GM19395 (cell line): ENCODE measurements around the gene SPDYE3.
"Not testable (repeated sequence)": the region's sequence is repeated elsewhere in the genome, so short reads cannot be mapped to it uniquely, and the experiment has no call there.

Source experiments
- ATAC-seq: cut with Tn5 transposase; IDR thresholded peaks from one replicate; pipeline ENCODE4 v1.9.1; 2021; ENCODE audit warnings: mild to moderate bottlenecking, moderate library complexity; ENCODE audit not compliant: unreplicated experiment

Gene SPDYE3

DNA sequence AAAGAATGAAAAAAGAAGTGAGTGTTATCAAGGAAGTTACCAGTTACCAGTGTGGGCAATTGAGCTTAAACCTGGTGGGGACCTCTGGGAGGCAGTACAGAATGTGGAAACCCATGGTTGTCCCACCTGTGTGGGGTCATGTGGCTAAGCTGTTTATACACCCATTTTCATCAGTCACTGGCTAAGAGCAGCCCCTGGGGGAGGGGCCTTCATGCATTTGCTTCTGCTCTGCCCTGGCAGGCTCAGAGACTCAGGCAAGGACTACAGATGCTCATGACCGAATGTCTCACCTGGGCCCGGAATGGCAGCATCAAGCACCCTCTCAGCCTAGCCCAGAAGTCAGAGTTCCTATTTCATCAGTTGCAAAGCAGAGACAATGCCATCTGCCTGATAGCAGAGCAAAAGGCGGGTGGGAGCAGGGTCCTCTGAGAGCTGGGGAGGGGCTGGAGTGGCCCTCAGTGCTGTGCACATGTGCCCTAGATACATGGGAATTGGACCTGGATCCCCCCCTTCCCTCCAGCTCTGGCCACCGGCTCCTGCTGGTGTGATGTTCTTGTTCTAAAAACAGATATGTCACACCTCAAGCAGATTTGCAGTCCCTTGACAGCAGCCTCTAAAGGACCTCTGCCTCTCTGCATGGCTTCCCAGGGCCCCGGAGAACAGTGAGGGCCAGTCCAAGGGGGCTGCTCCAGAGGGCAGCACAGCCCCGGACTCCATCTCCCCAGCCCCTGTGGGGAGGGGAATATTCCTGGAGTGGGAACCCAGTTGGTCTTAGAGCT is 20.1 kb upstream of the SPDYE3 start:
- ATAC-seq: not testable (repeated sequence)

DNA sequence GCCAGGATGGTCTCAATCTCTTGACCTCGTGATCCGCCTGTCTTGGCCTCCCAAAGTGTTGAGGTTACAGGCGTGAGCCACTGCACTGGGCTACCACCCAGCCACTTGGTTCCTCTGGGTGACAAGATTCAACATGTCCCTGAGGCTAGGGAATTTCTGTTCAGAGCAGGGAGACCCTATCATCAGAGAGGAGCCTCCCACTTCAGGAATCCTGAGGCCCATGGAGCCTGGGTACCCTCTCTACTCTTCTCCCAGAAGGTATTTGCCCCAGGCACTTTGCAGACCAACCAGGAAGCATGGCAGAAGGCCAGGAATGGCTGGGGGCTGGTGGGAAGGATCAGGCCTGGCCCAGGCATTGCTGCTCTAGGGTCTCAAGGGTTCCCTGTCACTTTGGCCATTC is 19.2 kb upstream of the SPDYE3 start:
- ATAC-seq: not testable (repeated sequence)

DNA sequence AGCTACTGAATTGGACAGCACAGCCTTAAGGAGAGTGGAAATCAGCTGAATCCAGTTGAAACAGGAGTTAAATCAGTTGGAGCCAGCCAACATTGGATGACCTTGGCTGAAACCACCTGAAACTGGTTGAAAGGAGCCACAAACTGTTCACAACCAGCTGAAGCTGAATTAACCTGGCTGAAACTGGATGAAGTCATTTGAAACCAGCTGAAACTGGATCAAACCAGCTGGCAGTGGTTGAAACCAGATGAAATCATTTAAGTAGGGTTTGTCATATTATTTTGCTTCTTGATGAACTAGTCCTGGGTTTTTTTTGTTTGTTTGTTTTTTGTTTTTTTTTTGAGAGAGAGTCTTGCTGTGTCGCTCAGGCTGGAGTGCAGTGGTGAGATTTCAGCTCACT is 15.3 kb upstream of the SPDYE3 start:
- ATAC-seq: not testable (repeated sequence)

DNA sequence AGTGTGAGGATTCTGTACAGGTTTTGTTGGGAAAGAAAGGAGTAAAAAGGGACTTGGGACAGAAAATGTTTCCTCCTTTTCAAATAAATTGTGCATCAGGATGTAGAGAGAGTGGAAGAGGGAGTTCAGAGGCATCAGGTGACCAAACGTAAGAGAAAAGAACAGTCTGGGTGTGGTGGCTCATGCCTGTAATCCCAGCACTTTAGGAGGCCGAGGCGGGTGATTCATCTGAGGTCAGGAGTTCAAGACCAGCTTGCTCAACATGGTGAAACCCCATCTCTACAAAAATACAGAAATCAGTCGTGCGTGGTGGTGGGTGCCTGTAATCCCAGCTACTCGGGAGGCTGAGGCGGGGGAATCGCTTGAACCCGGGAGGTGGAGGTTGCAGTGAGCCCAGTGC is 12.2 kb upstream of the SPDYE3 start:
- ATAC-seq: not testable (repeated sequence)

DNA sequence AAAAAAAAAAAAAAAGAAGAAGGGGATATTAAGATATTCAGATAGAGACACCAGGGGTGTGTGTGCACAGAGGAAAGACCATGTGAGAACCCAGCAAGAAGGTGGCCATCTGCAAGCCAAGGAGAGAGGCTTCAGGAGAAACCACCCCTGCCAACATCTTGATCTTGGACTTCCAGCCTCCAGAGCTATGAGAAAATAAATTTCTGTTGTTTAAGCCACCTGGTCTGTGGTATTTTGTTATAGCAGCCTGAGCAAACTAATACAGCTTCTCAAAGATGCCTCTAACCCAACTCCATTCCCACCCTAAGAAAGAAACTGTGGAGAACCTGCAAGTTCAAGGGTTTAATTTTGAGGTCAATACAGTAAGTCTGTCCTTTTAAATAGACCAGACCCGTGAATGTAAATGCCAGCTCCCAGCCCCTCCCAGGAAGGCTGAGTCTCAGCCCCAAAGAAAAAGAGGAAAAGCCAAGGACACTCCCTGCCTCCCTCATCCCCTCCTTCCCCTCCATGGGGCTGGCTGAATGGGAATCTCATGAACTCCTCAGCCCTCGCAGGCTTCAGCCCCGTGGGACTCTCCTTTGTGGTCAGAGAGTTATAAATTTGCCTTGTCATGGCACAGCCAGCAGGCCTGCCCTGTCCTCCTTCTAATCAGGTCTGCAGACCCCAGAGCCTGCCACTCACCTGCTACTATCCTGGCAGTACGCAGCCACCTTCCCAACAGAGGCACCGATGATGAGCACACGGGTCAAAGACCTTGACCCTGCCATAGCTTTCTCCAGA is 9.5 kb upstream of the SPDYE3 start:
- not testable (repeated sequence) for ATAC-seq

DNA sequence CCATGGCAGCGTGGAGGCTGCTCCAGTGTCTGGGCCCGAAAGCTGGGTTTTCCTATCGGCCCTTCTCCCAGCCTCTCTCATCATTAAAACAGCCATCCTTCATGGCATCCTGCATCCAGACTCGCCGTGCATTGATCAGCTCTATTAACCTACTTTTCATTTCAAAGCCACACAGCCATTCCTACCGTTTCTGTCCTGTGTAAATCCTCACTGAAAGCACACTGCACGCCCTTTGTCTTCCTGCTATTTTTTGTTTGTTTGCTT is 8.9 kb upstream of the SPDYE3 start:
- ATAC-seq: not testable (repeated sequence)

DNA sequence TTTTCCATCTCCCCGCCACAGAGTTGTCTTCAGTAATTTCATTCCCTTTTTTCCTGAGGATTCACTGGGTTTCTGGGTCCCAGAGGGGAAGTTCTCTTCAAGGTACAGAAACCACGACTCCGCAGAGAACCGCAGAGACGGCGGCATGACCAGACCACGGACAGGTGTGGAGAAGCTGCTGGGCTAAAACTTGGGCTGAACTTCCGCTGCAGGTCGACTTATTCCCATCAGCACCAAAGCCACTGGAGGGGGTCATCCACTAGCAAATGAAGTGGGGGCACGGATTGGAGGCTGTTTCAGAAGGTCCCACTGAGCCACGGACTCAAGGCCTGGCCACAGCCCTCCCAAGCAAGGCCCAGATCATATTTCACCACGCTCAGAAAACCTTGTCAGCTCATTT is 3.0 kb upstream of the SPDYE3 start:
- ATAC-seq: not testable (repeated sequence)

DNA sequence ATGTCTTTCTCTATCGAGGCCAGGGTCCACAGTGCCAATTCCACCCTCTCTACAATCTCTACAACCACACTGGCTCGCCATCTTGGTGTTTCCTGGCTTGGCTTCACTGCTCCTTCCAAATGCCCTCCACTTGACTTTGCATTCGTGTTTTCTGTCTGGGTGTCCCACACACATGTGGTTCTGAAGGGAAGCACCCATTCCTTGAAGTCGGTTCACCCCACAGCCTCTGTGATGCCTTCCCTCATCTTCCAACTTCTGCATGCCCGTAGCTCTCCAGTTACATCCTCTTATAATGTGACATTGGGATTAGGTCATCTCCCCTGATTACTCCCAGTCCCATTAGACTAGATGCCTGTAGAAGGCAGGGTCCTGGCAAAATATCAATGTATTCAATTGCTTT is 10.8 kb downstream of the SPDYE3 start:
- ATAC-seq: not testable (repeated sequence)

DNA sequence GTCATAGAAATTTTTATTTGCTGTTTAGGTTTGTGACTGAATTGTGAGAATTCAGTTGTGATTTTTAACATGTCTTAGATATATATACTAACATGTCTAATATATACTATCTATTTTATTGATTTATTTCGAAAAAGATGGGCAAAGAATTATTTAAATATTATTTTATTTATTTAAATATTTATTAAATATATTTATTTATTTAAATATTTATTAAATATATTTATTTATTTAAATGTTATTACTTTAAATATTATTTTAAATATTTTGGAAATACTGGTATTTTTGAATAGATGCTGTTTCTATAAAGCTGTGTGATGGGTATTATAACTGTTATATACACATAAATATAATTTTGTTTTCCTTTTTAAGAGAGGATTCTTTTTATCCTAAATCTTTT is 14.1 kb downstream of the SPDYE3 start:
- ATAC-seq: not testable (repeated sequence)

DNA sequence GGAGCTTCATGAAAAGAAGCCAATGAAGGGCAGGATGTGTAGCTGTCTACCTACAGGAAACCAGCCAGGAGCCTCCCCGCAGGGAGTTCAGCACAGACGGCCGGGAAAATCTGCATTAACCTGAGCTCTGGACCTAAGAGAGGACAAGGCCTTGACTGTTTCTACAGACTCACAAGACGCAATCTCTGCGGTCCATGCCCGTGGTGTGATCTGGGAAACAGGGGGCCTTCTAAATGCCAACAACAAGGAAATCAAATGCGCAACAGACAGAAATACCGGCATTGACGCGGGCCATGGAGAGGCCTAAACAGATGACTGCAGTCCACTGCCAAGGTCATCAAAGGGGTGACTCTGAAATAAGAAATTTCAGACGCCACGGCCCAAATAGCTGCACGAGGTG is 16.7 kb downstream of the SPDYE3 start:
- ATAC-seq: not testable (repeated sequence)

DNA sequence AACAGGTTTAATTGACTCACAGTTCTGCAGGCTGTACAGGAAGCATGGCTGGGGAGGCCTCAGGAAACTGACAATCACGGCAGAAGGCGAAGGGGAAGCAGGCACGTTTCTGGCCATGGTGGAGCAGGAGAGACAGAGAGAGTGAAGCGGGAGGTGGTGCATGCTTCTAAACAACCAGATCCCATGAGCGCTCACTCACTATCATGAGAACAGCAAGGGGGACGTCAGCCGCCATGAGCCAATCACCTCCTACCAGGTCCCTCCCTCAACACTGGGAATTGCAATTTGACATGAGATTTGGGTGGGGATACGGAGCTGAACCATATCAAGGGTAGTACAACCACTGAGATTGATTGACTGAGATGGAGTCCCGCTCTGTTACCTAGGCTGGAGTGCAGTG is 18.2 kb downstream of the SPDYE3 start:
- ATAC-seq: not testable (repeated sequence)

DNA sequence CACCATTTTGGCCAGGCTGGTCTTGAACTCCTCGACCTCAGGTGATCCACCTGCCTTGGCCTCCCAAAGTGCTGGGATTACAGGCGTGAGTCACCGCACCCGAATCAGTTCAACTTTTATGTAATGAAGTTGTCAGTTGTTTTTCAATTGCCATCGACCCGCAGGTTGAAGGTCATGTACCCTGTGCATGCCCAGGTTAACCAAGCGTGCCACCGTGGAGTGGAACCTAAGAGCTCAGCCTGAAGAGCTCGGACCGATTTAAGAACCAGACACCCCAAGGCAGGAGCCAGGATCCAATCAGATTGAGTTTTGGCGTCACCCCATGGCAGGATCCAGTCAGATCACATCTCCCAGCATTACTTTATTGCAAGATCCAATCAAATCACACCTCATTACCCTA is 19.4 kb downstream of the SPDYE3 start:
- ATAC-seq: not testable (repeated sequence)

DNA sequence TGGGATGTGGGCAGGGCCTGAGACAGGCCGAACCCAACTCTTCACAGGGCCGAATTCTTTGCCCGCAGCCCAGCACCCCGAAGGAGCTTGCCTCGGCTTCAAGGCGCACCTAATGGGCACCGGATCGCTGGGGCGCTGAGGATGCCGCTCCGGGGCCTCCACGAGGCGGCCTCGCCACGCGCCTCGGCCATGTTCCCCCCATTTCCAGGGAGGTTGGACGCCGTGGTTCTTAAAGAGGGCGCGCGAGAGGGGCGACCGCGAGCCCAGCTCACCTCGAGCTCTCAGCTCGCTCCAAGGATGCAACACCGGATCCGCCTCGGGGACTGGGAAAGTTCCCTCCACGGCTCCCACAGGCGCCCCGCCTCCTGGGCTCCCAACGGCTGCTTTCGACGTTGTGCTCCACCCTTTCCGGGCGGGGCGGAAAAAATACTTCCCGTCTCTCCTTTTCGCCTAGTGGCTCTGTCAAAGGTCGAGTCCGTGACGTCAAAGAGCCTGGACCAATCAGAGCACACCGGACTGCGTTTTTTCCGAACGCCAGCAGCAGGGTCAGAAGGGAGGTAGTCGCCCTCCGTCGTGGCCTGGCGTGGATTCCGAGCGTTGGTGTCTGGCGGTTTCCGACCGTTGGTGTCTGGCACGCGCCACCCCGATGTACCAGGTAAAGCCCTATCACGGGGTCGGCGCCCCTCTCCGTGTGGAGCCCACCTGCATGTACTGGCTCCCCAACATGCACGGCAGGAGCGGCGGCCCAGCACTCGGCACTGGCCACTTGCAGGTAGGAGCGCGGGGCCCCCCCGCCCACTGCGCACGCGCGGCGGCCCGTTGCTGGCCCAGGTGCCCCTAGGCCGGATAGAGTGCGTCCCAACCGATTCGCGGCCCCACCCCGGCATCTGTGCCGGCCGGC is 28.3 kb downstream of the SPDYE3 start:
- peak; percentile 96 for ATAC-seq

DNA sequence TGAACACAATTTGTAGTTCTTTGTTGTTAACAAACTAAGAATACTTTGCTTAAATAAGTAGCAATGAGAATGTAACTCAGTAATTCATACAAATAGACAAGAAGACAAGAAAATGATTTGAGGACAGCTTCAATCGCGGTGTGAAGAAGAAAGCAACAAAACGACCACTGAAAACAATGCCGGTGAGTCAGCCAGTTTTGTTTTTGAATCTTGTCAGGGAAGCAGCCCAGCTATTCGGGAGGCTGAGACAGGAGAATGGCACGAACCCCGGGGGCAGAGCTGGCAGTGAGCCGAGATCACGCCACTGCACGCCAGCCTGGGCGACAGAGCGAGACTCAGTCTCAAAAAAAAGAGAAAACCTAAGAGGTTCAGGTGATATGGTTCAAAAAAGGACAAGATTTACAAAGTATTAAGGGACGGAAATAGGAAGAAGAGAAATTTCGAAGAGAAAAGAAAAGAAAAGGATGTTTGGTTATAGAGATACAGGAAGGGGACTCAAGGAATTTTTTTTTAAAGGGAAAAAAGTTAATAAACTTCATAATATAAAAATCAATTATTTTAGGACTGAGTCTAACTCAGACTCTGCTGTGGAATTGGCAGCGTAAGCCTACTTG is 30.7 kb downstream of the SPDYE3 start:
- ATAC-seq: not testable (repeated sequence)

DNA sequence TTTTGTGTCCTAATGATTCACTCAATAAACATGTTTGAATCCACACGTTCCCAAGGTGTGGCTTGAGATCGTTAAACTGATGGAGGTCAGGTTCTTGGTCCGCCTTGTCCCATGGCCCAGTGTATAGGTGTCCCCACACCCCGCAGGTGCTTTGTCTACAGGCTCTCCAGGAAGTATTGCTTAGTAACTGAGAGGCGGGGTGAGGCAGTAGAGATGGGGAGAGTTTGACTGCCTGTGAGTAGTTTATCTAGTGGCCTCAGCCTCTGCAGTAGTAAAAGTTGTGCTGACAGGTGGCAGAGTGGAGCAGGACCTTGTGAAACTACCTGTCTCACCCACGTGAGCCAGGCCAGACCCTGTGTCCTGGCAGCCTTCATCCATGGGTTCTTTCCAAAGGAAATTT is 33.8 kb downstream of the SPDYE3 start:
- not testable (repeated sequence) for ATAC-seq

DNA sequence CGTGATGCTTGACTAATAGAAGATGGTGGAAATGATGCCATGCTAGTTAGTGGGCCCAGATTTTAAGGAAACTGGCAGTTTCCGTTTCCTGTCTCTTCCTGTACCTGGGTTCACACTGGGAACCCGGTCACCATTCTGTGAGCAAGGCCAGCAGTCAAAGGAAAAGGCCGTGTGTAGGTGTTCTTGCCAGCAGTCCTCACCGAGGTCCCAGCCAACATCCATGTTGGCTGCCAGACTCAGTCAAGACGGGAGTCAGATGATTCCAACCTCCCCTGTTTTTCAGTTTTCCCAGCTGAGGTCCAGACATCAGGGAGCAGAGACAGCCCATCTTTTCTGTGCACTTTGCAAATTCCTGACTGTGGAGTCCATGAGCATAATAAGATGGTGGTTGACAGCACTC is 35.3 kb downstream of the SPDYE3 start:
- no peak for ATAC-seq

DNA sequence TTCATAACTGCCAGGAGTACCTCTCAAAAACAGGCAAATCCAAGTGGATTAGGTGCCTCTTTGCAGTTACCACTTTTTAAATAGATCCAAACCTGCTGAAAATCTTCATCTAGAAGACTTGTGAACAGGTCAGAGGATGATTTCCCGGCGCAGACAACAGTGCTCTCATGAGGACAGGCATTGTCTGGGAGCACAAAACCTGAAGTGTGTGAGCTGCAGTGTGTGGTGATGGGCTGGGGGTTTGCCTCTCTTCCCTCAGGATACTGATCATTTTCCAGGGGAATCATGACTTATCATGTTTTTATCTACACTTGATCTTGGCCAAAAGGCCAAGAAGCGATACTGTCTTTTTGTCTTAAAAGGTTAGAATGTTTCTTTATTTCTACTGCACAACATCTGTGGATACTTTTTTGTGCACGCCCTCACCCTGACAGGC is 36.6 kb downstream of the SPDYE3 start:
- ATAC-seq: peak; percentile 8

DNA sequence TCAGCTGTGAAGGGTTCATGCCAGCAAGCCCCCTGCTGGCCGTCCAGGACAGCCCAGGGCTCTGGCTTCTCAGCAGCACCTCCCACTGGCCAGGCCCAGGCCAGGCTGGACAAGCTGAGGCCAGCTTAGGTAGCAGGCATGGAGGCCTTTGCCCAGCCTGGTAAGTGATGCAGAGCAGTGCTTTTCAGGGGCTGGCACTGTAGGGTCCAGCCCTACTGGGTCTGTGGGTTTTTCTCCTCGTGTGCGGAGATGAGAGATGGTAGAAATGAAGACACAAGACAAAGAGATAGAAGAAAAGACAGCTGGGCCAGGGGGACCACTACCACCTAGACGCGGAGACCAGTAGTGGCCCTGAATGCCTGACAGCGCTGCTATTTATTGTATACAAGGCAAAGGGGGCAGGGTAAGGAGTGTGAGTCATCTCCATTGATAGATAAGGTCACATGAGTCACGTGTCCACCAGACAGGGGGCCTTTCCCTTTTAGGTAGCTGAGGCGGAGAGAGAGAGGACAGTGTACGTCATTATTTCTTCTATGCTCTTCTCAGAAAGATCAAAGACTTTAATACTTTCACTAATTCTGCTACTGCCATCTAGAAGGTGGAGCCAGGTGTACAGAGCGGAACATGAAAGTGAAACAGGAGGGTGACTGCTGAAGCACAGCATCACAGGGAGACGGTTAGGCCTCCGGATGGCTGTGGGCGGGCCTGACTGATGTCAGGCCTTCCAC is 37.2 kb downstream of the SPDYE3 start:
- peak; percentile 78 for ATAC-seq

DNA sequence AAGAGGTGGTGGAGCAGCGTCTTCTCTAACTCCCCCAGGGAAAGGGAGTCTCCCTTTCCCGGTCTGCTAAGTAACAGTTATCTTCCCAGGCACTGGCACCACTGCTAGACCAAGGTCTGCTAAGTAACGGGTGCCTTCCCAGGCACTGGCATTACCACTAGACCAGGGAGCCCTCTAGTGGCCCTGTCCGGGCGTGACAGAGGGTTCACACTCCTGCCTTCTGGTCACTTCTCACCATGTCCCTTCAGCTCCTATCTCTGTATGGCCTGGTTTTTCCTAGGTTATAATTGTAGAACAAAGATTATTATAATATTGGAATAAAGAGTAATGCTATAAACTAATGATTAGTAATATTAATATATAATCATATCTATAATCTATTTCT is 37.8 kb downstream of the SPDYE3 start:
- peak; percentile 36 for ATAC-seq

DNA sequence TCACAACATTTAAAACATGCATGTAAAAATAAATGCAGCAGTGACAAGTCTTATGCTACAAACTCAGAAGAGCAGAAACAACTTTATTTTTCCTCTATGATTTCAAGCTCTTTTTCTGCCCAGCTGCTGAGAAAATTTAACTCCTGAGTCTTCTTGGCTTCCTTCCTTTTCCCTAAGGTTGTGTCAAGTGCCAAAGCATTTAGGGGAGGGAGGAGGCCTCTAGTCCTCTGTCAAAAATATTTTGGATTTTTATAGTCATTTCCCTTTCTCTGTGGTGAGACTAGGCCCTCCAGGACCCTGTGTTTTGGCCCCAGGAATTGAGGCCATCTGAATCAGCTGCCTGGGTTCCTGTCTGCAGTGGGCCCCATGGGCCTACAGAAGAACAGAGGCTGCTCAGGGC is 39.4 kb downstream of the SPDYE3 start:
- no peak for ATAC-seq
